ENCODE measurements around the gene MATR3.

GRCh38 chr5:139368613-139369012 lies 75.1 kb downstream of the MATR3 start:
- TF ChIP-seq CTCF (optimal IDR thresholded peaks at IDR 0.05 in 1 of 3, IDR thresholded peaks at IDR 0.05 in 1 of 3, conservative IDR thresholded peaks at IDR 0.05 in 1 of 3; ENCODE audit: extremely low read depth in 1 of 3, insufficient read depth in 2 of 3, low read length in 3 of 3): no peak
- no peak for TF ChIP-seq EZH2 (IDR thresholded peaks at IDR 0.05; ENCODE audit: low read length)
